DMS53 (cell line): ENCODE data around the gene BAG5.
"Not testable (repeated sequence)": the region's sequence is repeated elsewhere in the genome, so short reads cannot be mapped to it uniquely, and the experiment has no call there.

Experiments
- DNase-seq: peaks from one replicate; lab custom pipeline; 2025; lab: John Stamatoyannopoulos, UW

BAG5 gene

DNA sequence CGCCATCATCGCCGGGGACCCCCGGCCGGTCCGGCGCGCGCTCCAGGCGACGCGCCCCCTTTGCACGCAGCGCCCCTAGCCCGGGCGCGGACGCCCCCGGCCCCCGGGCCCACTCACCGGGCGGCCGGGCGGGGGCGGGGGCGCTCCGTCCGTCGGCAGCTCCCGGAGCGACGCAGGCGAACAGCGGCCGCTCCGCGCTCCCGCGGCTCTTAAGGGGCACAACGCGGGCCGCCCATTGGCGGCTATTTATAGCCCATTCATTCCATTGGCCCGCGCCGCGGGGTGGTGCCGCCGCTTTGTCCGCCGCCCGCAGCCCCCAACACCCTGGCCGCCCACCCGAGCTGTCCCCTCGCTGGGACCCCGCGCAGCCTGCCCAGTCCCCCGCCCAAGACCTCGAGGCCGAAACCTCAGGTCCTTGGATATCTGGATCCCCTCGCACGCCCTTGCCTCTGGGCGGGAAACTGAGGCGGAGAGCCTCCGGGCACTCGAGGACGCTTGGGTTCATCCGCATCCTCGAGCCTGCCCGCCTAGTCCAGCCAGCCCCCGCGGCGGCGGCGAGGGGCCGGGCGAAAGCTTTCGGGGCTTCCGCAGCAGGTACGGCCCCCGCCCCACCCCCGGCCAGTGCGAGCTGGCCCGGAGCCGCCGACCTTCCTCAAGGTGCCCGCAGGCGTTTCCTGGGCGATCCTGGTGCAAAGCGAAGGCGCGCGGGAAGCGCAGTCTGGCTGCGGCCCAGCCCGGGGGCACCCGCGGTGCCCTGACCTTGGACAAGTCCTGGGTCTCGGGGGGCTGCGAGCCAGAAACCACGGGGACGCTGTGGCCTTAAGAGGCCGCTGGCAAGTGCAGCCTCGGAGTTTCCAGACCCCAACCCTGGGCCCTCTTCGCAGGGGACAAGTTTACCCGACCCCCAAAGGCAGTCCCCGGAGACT, 39.5 kb downstream of the BAG5 start, which contains the start of gene CKB:
Gene CKB (minus strand): TSS at position 182 of the 926 bp plus-strand sequence. CDS start 337 bp downstream, outside the sequence.
- peak; percentile 72 for DNase-seq

- DNase-seq = peak; percentile 56
Measured at GRCh38 chr14:103521951-103522563, 40.4 kb downstream of the BAG5 start.

DNA sequence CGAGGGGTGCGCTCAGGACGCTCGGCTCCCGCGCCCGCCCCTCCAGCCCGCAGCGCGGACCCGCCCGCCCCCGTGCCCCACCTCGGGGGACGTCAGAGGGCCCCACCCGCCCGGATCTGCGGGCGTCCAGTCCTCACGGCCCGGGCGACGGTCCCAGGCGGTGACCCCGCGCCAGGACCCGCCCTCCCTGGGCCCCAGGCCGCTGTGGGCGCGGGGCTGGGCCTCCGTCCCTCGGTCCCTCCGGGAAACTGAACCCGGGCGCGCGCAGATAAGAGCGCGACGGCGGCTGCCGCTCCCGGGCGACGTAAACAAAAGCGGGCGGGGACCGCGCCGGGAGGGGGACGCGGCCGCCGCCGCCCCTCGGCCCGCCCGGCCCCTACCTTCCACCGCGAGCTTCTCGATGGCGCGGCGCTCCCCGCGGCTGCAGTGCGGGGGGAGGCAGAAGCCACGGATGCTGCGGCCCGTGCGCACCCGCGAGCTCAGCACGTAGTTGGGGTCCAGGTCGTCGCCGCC, 41.0 kb downstream of the BAG5 start:
- peak; percentile 76 for DNase-seq

- peak; percentile 93 for DNase-seq
Measured at GRCh38 chr14:103520657-103521437, 41.6 kb downstream of the BAG5 start.

GRCh38 chr14:103520269-103520656, 42.2 kb downstream of the BAG5 start:
- DNase-seq = no peak

DNA sequence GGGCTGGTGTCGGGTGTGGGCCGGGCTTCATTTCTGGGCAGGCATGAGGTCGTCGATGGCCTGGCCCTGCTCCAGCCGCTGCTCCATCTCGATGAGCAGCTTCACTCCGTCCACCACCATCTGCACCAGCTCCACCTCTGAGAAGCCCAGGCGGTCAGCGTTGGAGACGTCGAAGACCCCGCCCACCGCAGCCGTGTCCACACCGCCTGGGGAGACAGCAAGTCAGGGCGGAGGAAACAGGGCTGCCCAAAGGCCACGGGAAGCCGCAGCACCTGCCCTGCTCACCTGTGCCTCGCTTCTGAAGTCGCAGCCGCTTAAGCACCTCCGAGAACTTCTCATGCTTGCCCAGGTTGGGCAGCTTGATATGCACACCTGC, 42.6 kb downstream of the BAG5 start:
- DNase-seq = peak; percentile 92

DNA sequence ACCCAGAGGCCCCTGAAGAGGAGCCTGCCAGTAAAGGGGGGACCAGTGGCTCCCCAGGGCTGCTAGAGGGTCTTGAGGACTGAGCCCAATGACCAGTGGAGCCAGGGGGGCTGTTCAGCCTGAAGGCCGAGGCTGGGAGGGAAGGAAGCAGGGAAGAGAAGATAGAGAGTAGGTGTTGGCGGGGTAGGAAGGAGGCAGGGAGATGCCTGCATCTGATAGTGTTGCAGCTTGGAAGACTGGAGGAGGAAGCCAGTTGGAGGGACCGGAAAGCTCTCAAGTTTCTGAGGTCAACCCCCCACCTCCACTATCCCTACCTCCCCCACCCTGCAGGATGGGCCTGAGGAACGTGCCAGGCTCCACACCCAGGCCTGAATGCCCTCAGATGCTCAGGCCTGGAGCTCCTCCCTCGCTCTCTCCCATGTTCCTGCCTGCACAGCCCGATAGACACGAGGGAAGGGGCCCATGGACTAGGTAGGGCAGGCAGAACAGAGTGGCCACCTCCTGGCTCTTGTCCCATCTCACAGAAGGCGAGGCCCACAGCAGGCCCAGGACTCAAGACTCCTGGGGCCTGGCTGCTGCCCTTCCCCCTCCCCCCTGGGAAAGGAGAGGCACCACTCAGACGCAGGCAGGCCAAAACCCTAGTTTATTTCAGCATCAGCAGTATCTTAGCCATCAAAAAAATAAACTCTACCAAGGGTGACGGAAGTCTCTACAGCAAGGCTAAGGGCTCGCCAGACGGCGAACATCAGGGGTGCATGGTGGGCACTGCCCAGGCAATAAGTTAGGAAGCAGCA, 43.2 kb downstream of the BAG5 start:
- DNase-seq = peak; percentile 52

GRCh38 chr14:103518422-103519042, 43.9 kb downstream of the BAG5 start:
- peak; percentile 72 for DNase-seq

DNA sequence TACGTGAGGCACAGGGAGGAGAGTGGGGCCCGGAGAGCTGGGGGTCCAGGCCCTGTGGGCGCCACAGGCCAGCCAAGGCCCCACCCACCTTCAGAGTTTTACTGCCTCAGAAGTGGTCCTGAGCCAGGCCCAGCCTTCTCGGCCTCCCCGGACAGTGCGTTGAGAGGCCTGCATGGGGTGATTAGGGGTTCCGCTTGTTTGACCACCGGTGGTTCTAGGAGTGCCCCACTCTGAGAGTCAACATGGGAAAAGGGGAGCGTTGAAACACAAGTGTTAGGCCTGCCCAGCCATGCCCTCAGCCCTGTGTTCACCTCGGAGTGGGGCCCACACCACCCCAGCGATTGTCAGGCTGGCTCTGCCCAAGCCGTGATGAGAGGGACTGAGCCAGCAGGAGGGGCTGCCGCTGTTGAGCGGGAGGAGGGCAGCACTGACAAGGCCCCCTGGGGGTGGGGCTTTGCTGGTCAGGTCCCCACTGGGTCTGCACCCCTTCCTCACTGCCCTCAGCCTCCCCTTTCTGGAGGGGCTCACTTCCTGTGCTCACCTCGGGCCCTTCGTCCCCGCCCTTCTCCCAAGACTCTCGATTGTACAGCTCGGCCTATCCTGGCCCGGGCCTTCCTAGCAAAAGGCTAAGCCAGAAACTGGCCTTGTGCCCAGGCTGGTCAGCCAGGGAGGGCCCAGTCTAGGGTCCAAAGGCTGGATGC, 44.6 kb downstream of the BAG5 start:
- DNase-seq = no peak

DNA sequence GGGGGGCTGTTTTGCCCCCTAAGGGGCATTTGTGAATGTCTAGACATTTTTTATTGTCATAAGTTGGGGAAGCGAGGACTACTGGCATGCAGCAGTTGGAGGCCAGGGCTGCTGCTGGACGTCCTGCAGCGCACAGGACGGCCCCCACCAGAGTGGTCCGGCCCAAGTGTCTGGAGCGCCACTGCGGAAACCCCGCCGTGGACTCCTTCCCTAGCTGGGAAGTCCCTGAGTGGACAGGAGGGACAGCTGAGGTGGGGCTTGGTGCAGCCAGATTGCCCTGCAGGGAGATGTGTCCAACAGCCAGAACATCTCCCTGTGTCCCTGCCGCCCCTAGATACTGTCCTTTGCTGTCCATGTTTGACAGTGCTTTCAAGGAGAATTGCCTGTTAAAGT, 45.3 kb downstream of the BAG5 start:
- no peak for DNase-seq

- DNase-seq = no peak
Measured at GRCh38 chr14:103516426-103517173, 45.9 kb downstream of the BAG5 start.

GRCh38 chr14:103514596-103515421, 47.6 kb downstream of the BAG5 start:
- no peak for DNase-seq

- DNase-seq = peak; percentile 29
Measured at GRCh38 chr14:103512701-103513611, 49.5 kb downstream of the BAG5 start.

DNA sequence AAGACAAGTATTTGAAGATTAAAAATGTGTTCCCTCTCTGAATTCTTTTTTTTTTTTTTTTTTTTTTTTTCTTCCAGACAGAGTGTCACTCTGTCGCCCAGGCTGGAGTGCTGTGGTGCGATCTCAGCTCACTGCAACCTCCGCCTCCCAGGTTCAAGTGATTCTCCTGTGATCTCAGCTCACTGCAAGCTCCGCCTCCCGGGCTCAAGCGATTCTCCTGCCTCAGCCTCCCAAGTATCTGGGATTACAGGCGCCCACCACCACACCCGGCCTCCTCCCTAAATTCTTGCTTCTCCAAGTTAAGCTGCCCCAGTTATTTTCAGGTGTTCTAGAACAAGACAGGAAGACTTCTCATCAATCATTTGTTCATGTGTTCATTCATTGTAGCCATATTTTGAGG, 50.3 kb downstream of the BAG5 start:
- DNase-seq = not testable (repeated sequence)

- DNase-seq = no peak
Measured at GRCh38 chr14:103510724-103511693, 51.4 kb downstream of the BAG5 start.
